ENCODE measurements around the gene CUZD1. TPM values are rescaled to one million over a fixed set of nuclear protein-coding genes. Genes with fewer than 3 reads are reported as not detected.

Gene CUZD1
- total RNA-seq, 1 experiment from 2014 or later = 1.4 TPM

GRCh38 chr10:122821808-122822207 is 23.8 kb downstream of the CUZD1 start:
- no peak for DNase-seq (ENCODE audit: low read depth)

DNA sequence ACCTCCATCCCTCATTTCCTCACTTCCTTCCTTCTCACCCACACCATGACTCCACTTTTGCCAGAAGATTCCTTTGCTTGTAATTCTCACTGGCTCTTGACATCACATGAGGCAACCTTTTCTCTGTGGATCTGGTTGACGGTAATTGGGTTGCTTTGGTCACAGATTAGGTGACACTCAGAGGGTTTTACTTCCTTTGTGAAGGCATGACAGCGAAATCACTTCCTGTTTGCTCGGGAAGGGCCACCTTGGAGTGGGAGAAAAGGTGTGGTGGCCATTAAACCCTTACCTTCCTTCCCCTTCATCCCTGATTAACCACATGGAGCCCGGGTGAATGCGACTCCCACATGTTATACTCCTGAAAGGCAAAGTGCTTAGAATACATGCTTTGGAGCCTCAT is 30.2 kb downstream of the CUZD1 start:
- no peak for DNase-seq (ENCODE audit: low read depth)

GRCh38 chr10:122814493-122814892 is 31.2 kb downstream of the CUZD1 start:
- DNase-seq (ENCODE audit: low read depth) = no peak

GRCh38 chr10:122812751-122813150 is 32.9 kb downstream of the CUZD1 start:
- DNase-seq (ENCODE audit: low read depth) = no peak

GRCh38 chr10:122802282-122802681 is 43.4 kb downstream of the CUZD1 start:
- DNase-seq (ENCODE audit: low read depth) = no peak

DNA sequence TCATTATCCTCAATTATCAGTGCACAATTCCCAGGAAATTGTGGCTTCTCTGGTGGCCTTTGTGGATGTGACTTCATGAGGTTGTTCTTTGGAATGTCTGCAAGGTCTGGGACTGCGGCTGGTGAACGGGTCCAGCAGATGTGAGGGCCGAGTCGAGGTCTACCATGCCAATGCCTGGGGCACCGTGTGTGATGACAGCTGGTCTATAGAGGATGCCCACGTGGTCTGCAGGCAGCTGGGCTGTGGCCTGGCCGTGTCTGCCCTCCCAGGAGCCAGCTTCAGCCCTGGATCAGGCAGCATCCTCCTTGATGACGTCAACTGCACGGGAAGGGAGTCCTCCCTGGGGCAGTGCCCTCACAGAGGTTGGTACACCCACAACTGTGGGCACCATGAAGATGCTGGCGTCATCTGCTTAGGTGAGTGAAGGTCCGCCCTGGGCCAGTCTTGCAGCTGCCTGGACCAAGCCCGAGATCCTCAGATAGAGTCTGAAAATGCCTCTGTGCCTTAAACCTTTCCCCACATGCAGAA is 46.9 kb downstream of the CUZD1 start:
- DNase-seq (ENCODE audit: low read depth) = no peak

DNA sequence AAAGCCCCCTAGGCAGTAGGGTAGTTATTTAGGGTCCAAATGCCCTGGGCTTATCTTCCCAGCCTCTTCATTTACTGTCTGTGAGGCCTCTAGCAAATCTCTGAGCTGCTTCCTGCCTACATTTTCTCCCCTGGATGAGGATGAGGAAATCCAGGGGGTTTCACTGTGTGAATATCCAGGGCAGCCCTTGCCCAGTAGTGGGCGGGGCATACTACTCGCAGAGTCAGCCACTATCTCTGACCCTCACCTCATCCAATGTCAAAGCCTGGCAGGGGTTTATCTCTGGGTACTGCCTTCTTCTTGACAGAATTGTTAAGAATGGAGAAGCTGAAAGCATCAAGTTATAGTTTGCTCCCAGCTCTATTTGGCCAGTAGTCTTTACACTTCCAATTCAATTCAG is 48.9 kb downstream of the CUZD1 start:
- DNase-seq (ENCODE audit: low read depth) = no peak

GRCh38 chr10:122795924-122796323 is 49.7 kb downstream of the CUZD1 start:
- DNase-seq (ENCODE audit: low read depth) = no peak

- peak; percentile 20 for DNase-seq (ENCODE audit: low read depth)
Measured at GRCh38 chr10:122786269-122786668, 59.4 kb downstream of the CUZD1 start.

GRCh38 chr10:122782911-122783310 is 62.7 kb downstream of the CUZD1 start:
- DNase-seq (ENCODE audit: low read depth) = no peak

Other genes starting within 250 kb of the CUZD1 start
- gene C10orf120, start 146.0 kb downstream of the CUZD1 start, total RNA-seq (2014; rRNA removed; shearing (Covaris generic)) = not detected in 2 replicates
- 7.6 and 9.5 TPM in 2 replicates for gene FAM24B, start 33.7 kb upstream of the CUZD1 start, total RNA-seq (2014; rRNA removed; shearing (Covaris generic))
- not detected in 2 replicates for gene FAM24A, start 64.8 kb upstream of the CUZD1 start, total RNA-seq (2014; rRNA removed; shearing (Covaris generic))
- gene C10orf88, start 108.4 kb upstream of the CUZD1 start, total RNA-seq (2014; rRNA removed; shearing (Covaris generic)) = 4.1 and 6.7 TPM in 2 replicates
- 6.4 and 9.0 TPM in 2 replicates for gene PSTK, start 134.5 kb upstream of the CUZD1 start, total RNA-seq (2014; rRNA removed; shearing (Covaris generic))
- gene IKZF5, start 162.9 kb upstream of the CUZD1 start, total RNA-seq (2014; rRNA removed; shearing (Covaris generic)) = 1.4 and 1.7 TPM in 2 replicates
- 2.9 and 8.3 TPM in 2 replicates for gene ACADSB, start 163.1 kb upstream of the CUZD1 start, total RNA-seq (2014; rRNA removed; shearing (Covaris generic))